SK-N-SH treated with all-trans-retinoic acid at 6 μM for 48 hours (cell line): ENCODE measurements around the gene CYP1B1.
A peak's percentile ranks its signal among the peaks of the same experiment; 100 is the strongest.

ENCODE experiments used
- ATAC-seq: fragments of 200-7000 bp; cut with Tn5 transposase; 3 replicates; pipeline ENCODE4 v1.9.1; 2020; ENCODE audit warnings: mild to moderate bottlenecking, moderate library complexity
- ARNTL ChIP-seq: fragments of 450-650 bp; formaldehyde crosslinking; IDR thresholded peaks from 2 replicates; pipeline ENCODE4 v1.5.0; 2020; ENCODE audit warnings: low read depth, mild to moderate bottlenecking, moderate library complexity, borderline replicate concordance
- BACH2 ChIP-seq: fragments of 250-450 bp; sonication (Bioruptor Pico); IDR thresholded peaks from 2 replicates; pipeline ENCODE4 v1.9.0; 2021; ENCODE audit warnings: mild to moderate bottlenecking, borderline replicate concordance
- CSDC2 ChIP-seq: fragments of 250-450 bp; sonication (Bioruptor Pico); IDR thresholded peaks from 2 replicates; pipeline ENCODE4 v1.5.0; 2020; ENCODE audit warnings: mild to moderate bottlenecking, moderate library complexity
- ESRRG ChIP-seq: fragments of 250-450 bp; sonication (Bioruptor Pico); IDR thresholded peaks from 2 replicates; pipeline ENCODE4 v1.6.1; 2021; ENCODE audit warnings: mild to moderate bottlenecking
- GLIS3 ChIP-seq: fragments of 250-450 bp; sonication (Bioruptor Pico); IDR thresholded peaks from 2 replicates; pipeline ENCODE4 v1.5.0; 2020; ENCODE audit warnings: mild to moderate bottlenecking, moderate library complexity
- OSR1 ChIP-seq: fragments of 250-450 bp; sonication (Bioruptor Pico); IDR thresholded peaks from 2 replicates; pipeline ENCODE4 v1.8.0; 2022; ENCODE audit warnings: moderate library complexity, mild to moderate bottlenecking, inconsistent platforms
- PPARA ChIP-seq: fragments of 250-450 bp; sonication (Bioruptor Pico); IDR thresholded peaks from 2 replicates; pipeline ENCODE4 v1.5.0; 2020; ENCODE audit warnings: mild to moderate bottlenecking, borderline replicate concordance
- RARB ChIP-seq: fragments of 250-450 bp; sonication (Bioruptor Pico); IDR thresholded peaks from 2 replicates; pipeline ENCODE4 v1.8.0; 2021; ENCODE audit warnings: mild to moderate bottlenecking, moderate library complexity
- TCF4 ChIP-seq: fragments of 250-450 bp; sonication (Bioruptor Pico); IDR thresholded peaks from 2 replicates; pipeline ENCODE4 v1.8.0; 2021; ENCODE audit warnings: mild to moderate bottlenecking, moderate library complexity, borderline replicate concordance
- ZC3H10 ChIP-seq: fragments of 250-450 bp; sonication (Bioruptor Pico); IDR thresholded peaks from 2 replicates; pipeline ENCODE4 v1.5.1; 2021; ENCODE audit warnings: mild to moderate bottlenecking, moderate library complexity
- ZFP3 ChIP-seq: fragments of 250-450 bp; sonication (Bioruptor Pico); IDR thresholded peaks from 2 replicates; pipeline ENCODE4 v1.5.0; 2020; ENCODE audit warnings: mild to moderate bottlenecking, moderate library complexity
- ZFP30 ChIP-seq: fragments of 450-650 bp; formaldehyde crosslinking; IDR thresholded peaks from 2 replicates; pipeline ENCODE4 v1.5.0; 2022; ENCODE audit warnings: mild to moderate bottlenecking, moderate library complexity
- ZNF565 ChIP-seq: fragments of 450-650 bp; formaldehyde crosslinking; conservative IDR thresholded peaks from 2 replicates; pipeline ENCODE4 v1.5.0; 2020; ENCODE audit warnings: low read depth, mild to moderate bottlenecking, moderate library complexity
- ZNF70 ChIP-seq: fragments of 450-650 bp; formaldehyde crosslinking; IDR thresholded peaks from 2 replicates; pipeline ENCODE4 v1.5.0; 2020; ENCODE audit warnings: mild to moderate bottlenecking, moderate library complexity
- TF ChIP-seq, protein P1 (sequence below): fragments of 250-450 bp; sonication (Bioruptor Pico); IDR thresholded peaks from 2 replicates; pipeline ENCODE4 v1.5.1; 2021; ENCODE audit warnings: mild to moderate bottlenecking, moderate library complexity
- TF ChIP-seq, protein P2 (sequence below): fragments of 250-450 bp; sonication (Bioruptor Pico); IDR thresholded peaks from 2 replicates; pipeline ENCODE4 v1.8.0; 2020; ENCODE audit warnings: mild to moderate bottlenecking, moderate library complexity, borderline replicate concordance
- TF ChIP-seq, protein P3 (sequence below): fragments of 250-450 bp; sonication (Bioruptor Pico); IDR thresholded peaks from 2 replicates; pipeline ENCODE4 v1.8.0; 2021; ENCODE audit warnings: low read depth, mild to moderate bottlenecking, moderate library complexity, borderline replicate concordance
- TF ChIP-seq, protein P4 (sequence below): fragments of 250-450 bp; sonication (Bioruptor Pico); IDR thresholded peaks from 2 replicates; pipeline ENCODE4 v1.5.0; 2020; ENCODE audit warnings: mild to moderate bottlenecking, moderate library complexity
- TF ChIP-seq, protein P5 (sequence below): fragments of 250-450 bp; sonication (Bioruptor Pico); IDR thresholded peaks from 2 replicates; pipeline ENCODE4 v1.5.1; 2020; ENCODE audit warnings: low read depth, mild to moderate bottlenecking, moderate library complexity

The CYP1B1 gene

DNA sequence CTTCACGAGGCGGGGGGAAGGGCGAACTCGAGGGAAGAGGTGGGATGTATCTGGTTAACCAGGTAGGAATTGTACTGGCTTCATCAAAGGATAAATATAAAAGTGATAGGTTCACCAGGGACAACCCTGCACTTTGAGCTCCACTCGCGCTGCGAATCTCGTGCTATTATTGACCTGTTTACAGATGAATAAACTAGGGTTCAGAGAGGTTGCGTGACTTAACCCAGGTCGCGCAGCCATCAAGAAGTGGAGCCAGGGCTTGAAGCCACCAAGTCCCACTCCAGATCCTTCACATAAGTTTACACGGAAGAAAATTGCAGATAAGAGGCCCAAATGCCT, 1.4 kb upstream of the CYP1B1 start:
- TF ChIP-seq ESRRG (CRISPR knock-in tag) (no peak), RARB (CRISPR knock-in tag) (no peak), GLIS3 (CRISPR knock-in tag) (no peak), ZC3H10 (CRISPR knock-in tag) (no peak), OSR1 (CRISPR knock-in tag) (no peak)
- TF ChIP-seq, protein P1, sequence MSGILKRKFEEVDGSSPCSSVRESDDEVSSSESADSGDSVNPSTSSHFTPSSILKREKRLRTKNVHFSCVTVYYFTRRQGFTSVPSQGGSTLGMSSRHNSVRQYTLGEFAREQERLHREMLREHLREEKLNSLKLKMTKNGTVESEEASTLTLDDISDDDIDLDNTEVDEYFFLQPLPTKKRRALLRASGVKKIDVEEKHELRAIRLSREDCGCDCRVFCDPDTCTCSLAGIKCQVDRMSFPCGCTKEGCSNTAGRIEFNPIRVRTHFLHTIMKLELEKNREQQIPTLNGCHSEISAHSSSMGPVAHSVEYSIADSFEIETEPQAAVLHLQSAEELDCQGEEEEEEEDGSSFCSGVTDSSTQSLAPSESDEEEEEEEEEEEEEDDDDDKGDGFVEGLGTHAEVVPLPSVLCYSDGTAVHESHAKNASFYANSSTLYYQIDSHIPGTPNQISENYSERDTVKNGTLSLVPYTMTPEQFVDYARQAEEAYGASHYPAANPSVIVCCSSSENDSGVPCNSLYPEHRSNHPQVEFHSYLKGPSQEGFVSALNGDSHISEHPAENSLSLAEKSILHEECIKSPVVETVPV (CRISPR knock-in tag): no peak
- TF ChIP-seq, protein P2, sequence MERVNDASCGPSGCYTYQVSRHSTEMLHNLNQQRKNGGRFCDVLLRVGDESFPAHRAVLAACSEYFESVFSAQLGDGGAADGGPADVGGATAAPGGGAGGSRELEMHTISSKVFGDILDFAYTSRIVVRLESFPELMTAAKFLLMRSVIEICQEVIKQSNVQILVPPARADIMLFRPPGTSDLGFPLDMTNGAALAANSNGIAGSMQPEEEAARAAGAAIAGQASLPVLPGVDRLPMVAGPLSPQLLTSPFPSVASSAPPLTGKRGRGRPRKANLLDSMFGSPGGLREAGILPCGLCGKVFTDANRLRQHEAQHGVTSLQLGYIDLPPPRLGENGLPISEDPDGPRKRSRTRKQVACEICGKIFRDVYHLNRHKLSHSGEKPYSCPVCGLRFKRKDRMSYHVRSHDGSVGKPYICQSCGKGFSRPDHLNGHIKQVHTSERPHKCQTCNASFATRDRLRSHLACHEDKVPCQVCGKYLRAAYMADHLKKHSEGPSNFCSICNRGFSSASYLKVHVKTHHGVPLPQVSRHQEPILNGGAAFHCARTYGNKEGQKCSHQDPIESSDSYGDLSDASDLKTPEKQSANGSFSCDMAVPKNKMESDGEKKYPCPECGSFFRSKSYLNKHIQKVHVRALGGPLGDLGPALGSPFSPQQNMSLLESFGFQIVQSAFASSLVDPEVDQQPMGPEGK (CRISPR knock-in tag): no peak
- TF ChIP-seq, protein P3, sequence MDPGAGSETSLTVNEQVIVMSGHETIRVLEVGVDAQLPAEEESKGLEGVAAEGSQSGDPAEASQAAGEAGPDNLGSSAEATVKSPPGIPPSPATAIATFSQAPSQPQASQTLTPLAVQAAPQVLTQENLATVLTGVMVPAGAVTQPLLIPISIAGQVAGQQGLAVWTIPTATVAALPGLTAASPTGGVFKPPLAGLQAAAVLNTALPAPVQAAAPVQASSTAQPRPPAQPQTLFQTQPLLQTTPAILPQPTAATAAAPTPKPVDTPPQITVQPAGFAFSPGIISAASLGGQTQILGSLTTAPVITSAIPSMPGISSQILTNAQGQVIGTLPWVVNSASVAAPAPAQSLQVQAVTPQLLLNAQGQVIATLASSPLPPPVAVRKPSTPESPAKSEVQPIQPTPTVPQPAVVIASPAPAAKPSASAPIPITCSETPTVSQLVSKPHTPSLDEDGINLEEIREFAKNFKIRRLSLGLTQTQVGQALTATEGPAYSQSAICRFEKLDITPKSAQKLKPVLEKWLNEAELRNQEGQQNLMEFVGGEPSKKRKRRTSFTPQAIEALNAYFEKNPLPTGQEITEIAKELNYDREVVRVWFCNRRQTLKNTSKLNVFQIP: no peak
- TF ChIP-seq, all 23 proteins: peak for 0
- no peak for ATAC-seq

DNA sequence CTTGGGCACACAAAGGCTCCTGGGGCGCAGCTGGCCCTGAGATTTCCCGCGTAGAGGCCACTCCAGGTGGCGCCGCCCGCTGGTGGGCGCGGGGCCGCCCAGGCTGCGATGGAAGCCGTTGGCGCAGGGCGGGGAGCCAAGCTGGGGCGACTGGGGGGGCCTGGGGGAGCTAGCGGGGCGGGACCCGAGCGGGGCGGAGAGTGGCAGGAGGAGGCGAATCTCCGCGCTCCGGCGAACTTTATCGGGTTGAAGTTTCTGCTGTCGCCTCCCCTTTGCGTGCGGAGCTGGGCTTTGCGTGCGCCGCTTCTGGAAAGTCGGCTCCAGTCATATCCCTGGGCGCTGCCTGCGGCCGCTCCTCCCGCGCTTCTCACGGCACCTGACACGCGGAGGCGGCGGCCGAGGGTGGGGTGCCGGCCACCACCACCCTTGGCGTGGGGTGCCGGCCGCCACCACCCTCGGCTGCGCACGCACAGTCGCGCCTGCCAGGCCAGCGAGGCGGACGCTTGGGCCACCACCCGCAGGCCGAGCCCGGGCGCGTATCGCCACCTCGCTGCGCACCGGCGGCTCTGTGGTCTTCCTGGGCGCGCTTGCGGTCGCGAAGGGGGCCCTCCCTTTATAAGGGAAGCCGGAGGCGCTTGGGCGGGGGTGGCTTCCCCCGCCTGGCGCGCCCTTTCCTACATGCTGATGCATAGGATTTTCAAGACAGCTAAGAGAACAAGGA, 919 bp upstream of the CYP1B1 start:
- ATAC-seq: peak; percentile 84
- TF ChIP-seq TCF4: 0 out of 2 replicates have a peak, but pooled peaks have one; percentile 32
- no peak for TF ChIP-seq ZC3H10 (CRISPR knock-in tag)
- TF ChIP-seq, protein P2 (CRISPR knock-in tag): 0 out of 2 replicates have a peak, but pooled peaks have one; percentile 39
- no peak for TF ChIP-seq OSR1 (CRISPR knock-in tag)
- TF ChIP-seq ZNF565 (CRISPR knock-in tag): no peak
- TF ChIP-seq, protein P4, sequence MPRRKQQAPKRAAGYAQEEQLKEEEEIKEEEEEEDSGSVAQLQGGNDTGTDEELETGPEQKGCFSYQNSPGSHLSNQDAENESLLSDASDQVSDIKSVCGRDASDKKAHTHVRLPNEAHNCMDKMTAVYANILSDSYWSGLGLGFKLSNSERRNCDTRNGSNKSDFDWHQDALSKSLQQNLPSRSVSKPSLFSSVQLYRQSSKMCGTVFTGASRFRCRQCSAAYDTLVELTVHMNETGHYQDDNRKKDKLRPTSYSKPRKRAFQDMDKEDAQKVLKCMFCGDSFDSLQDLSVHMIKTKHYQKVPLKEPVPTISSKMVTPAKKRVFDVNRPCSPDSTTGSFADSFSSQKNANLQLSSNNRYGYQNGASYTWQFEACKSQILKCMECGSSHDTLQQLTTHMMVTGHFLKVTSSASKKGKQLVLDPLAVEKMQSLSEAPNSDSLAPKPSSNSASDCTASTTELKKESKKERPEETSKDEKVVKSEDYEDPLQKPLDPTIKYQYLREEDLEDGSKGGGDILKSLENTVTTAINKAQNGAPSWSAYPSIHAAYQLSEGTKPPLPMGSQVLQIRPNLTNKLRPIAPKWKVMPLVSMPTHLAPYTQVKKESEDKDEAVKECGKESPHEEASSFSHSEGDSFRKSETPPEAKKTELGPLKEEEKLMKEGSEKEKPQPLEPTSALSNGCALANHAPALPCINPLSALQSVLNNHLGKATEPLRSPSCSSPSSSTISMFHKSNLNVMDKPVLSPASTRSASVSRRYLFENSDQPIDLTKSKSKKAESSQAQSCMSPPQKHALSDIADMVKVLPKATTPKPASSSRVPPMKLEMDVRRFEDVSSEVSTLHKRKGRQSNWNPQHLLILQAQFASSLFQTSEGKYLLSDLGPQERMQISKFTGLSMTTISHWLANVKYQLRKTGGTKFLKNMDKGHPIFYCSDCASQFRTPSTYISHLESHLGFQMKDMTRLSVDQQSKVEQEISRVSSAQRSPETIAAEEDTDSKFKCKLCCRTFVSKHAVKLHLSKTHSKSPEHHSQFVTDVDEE: 0 out of 2 replicates have a peak, but pooled peaks have one; percentile 52
- TF ChIP-seq, protein P5, sequence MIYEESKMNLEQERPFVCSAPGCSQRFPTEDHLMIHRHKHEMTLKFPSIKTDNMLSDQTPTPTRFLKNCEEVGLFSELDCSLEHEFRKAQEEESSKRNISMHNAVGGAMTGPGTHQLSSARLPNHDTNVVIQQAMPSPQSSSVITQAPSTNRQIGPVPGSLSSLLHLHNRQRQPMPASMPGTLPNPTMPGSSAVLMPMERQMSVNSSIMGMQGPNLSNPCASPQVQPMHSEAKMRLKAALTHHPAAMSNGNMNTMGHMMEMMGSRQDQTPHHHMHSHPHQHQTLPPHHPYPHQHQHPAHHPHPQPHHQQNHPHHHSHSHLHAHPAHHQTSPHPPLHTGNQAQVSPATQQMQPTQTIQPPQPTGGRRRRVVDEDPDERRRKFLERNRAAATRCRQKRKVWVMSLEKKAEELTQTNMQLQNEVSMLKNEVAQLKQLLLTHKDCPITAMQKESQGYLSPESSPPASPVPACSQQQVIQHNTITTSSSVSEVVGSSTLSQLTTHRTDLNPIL (CRISPR knock-in tag): no peak
- TF ChIP-seq ARNTL (CRISPR knock-in tag): no peak
- TF ChIP-seq ZFP3 (CRISPR knock-in tag): no peak
- no peak for TF ChIP-seq GLIS3 (CRISPR knock-in tag)
- TF ChIP-seq CSDC2: no peak

DNA sequence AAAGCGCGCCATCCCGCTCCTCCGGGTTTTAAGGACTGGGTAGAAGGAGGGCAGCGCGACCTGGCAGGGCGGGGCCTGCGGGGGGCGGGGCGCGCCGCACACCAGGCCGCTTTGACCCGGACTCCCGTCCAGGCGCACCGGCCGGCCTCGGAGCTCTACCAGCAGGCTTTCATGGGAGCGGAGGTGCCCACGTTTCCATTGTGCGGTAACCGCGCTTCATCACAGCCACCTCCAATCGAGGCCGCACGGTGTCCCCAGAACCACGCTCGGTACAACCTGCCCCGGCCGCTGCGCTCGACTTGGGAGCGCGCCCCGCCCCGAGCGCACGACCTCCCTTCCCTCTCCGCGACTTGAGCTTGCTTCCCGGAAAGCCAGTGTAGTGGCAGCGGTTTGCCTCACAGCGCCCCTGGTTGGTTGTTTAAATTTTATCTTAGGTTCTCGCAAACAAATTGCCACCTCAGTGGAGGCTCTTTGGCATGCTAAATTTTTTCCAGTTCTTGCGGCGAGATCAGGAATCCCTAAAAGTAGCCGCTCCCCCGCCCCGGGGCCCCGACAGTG, 280 bp upstream of the CYP1B1 start:
- no peak for TF ChIP-seq ARNTL (CRISPR knock-in tag)
- TF ChIP-seq, protein P4: peak; percentile 37; the same call in 1 of the 2 replicates
- no peak for TF ChIP-seq OSR1 (CRISPR knock-in tag)
- TF ChIP-seq BACH2 (CRISPR knock-in tag): no peak
- TF ChIP-seq, protein P1 (CRISPR knock-in tag): no peak
- no peak for TF ChIP-seq CSDC2
- 0 out of 2 replicates have a peak, but pooled peaks have one; percentile 22 for TF ChIP-seq GLIS3 (CRISPR knock-in tag)
- TF ChIP-seq ZNF565 (CRISPR knock-in tag): no peak
- TF ChIP-seq ZNF70: no peak; the same call in 1 of the 2 replicates
- no peak for TF ChIP-seq ZFP3 (CRISPR knock-in tag)
- TF ChIP-seq RARB (CRISPR knock-in tag): no peak
- no peak for TF ChIP-seq ZFP30 (CRISPR knock-in tag)
- TF ChIP-seq PPARA (CRISPR knock-in tag): 0 out of 2 replicates have a peak, but pooled peaks have one; percentile 33
- peak; percentile 93 for ATAC-seq
